GM12878 (cell line): ENCODE measurements around the gene PANK1. TPM values are rescaled to one million over a fixed set of nuclear protein-coding genes. Genes with fewer than 3 reads are reported as not detected.

Source experiments
- ATAC-seq: fragments of 200-7000 bp; cut with Tn5 transposase; 3 replicates; pipeline ENCODE4 v1.9.1; 2020; ENCODE audit warnings: mild to moderate bottlenecking, moderate library complexity
- BruUV-seq: library from RNA; stranded (reverse); fragments of 400-500 nt; replicated peaks from 2 replicates; lab custom pipeline; 2021; lab: Mats Ljungman, UMichigan
- CTCF ChIA-PET: fragments of 300-600 bp; sonication (Branson Sonifier 250); formaldehyde crosslinking; extraction: SDS; loops from one replicate; lab custom pipeline; 2021; ENCODE audit warnings: inconsistent platforms; lab: Yijun Ruan, JAX
- POLR2A ChIA-PET: fragments of 350-600 bp; formaldehyde crosslinking; extraction: SDS; loops from one replicate; lab custom pipeline; 2021; ENCODE audit warnings: inconsistent platforms; lab: Charles Lee
- RAD21 ChIA-PET: fragments of 300-600 bp; sonication (Branson Sonifier 250); formaldehyde crosslinking; loops from one replicate; lab custom pipeline; 2023; ENCODE audit warnings: antibody characterized with exemption; ENCODE audit not compliant: unreplicated experiment; lab: Charles Lee
- SMC1A ChIA-PET: fragments of 300-600 bp; sonication (Branson Sonifier 250); formaldehyde crosslinking; loops from one replicate; lab custom pipeline; 2023; ENCODE audit not compliant: unreplicated experiment, uncharacterized antibody; lab: Charles Lee
- DNase-seq: peaks from one replicate; pipeline ENCODE4 v3.0.0-alpha.2; 2011; ENCODE audit warnings: low read depth, low spot score
- FAIRE-seq: peaks from 3 replicates; lab custom pipeline; 2011; peaks lifted over from hg19 to GRCh38; lab: Jason Lieb, UNC
- H2AFZ ChIP-seq: 2 replicates; pipeline ENCODE4 v1.6.0; 2011; ENCODE audit warnings: low read depth, low read length, control low read depth; ENCODE audit not compliant: control insufficient read depth
- H3K27ac ChIP-seq: 2 replicates; pipeline ENCODE4 v1.5.1; 2011; ENCODE audit warnings: control low read depth; ENCODE audit not compliant: control insufficient read depth, insufficient read depth
- H3K27me3 ChIP-seq, 2 experiments: replicated peaks in 1 of 2; 2 replicates each; pipeline versions ENCODE4 v1.6.0 to v1.6.1; 2011; ENCODE audit warnings: low read length in 1 of 2; ENCODE audit not compliant: control insufficient read depth in 2 of 2, insufficient read depth in 2 of 2
- H3K36me3 ChIP-seq, 2 experiments: 2 replicates each; pipeline ENCODE4 v1.5.1; 2011; ENCODE audit warnings: low read length in 1 of 2; ENCODE audit not compliant: control insufficient read depth in 2 of 2, insufficient read depth in 2 of 2
- H3K4me1 ChIP-seq: 2 replicates; pipeline ENCODE4 v1.6.1; 2011; ENCODE audit warnings: mild to moderate bottlenecking, low read length, moderate library complexity, mixed read lengths; ENCODE audit not compliant: control insufficient read depth, insufficient read depth
- H3K4me2 ChIP-seq: 2 replicates; pipeline ENCODE4 v1.6.0; 2011; ENCODE audit warnings: control low read depth; ENCODE audit not compliant: control insufficient read depth, insufficient read depth
- H3K4me3 ChIP-seq: fragments of 200-600 bp; sonication (generic); 2 replicates; pipeline ENCODE4 v1.5.1; 2016
- H3K79me2 ChIP-seq: 2 replicates; pipeline ENCODE4 v1.6.0; 2011; ENCODE audit warnings: low read length; ENCODE audit not compliant: control insufficient read depth, insufficient read depth
- H3K9ac ChIP-seq: 2 replicates; pipeline ENCODE4 v1.8.0; 2011; ENCODE audit warnings: low read length, control low read depth, mixed read lengths; ENCODE audit not compliant: control insufficient read depth, insufficient read depth
- H3K9me3 ChIP-seq: replicated peaks from 3 replicates; pipeline ENCODE4 v1.5.1; 2011; ENCODE audit warnings: mild to moderate bottlenecking, low read length; ENCODE audit not compliant: control insufficient read depth, insufficient read depth
- H4K20me1 ChIP-seq: 2 replicates; pipeline ENCODE4 v1.6.0; 2011; ENCODE audit not compliant: control insufficient read depth, insufficient read depth
- CBX3 ChIP-seq: fragments of 200-600 bp; sonication (generic); IDR thresholded peaks from 2 replicates; pipeline ENCODE4 v1.6.1; 2016; ENCODE audit warnings: low read depth, borderline replicate concordance
- MLLT1 ChIP-seq: fragments of 450-650 bp; IDR thresholded peaks from 2 replicates; pipeline ENCODE4 v1.6.1; 2016; ENCODE audit warnings: mild to moderate bottlenecking
- ZNF207 ChIP-seq: fragments of 450-650 bp; IDR thresholded peaks from 2 replicates; pipeline ENCODE4 v1.6.1; 2014; ENCODE audit warnings: antibody characterized with exemption, mild to moderate bottlenecking, borderline replicate concordance
- WGBS: methylation state at CpG from one replicate; pipeline ENCODE4 v1.1.6; 2016; ENCODE audit warnings: low lambda C conversion rate; ENCODE audit not compliant: insufficient replicate concordance, insufficient coverage; ENCODE audit errors: missing lambda C conversion rate; 5-methylcytosine and 5-hydroxymethylcytosine counted together
- in situ Hi-C: fragments of 300-500 bp; cut with MboI; formaldehyde crosslinking; loops from 9 replicates; pipeline ENCODE4 v1.14.3; 2018; ENCODE audit warnings: mixed read lengths
- intact Hi-C: fragments of 100-400 bp; cut with micrococcal nuclease; formaldehyde crosslinking; loops from one replicate; pipeline ENCODE4 v1.14.2; 2022; ENCODE audit not compliant: unreplicated experiment
- polyA plus RNA-seq, 11 experiments: library from polyadenylated mRNA; depleted of rRNA in 4 of 11; unstranded in 6 of 11; stranded (reverse) in 5 of 11; fragments of >200 nt; fragmentation: Nextera tagmentation in 4 of 11; fragmentation: Illumina TruSeq in 1 of 11; extraction: Ambion mirVana in 4 of 11; extraction: Trizol in 1 of 11; gene quantifications; 1 replicate in 1 of 11; 2 replicates in 10 of 11; pipeline versions ENCODE4 v1.2.1 to v1.2.3, GENCODE V29; 2011 to 2016; ENCODE audit warnings: inconsistent platforms in 2 of 11, missing spikeins in 2 of 11, low read depth in 1 of 11
- total RNA-seq, 4 experiments: library from RNA; depleted of rRNA in 3 of 4; stranded (reverse); fragments of >200 nt in 3 of 4; fragmentation: Illumina TruSeq in 1 of 4; extraction: Trizol in 1 of 4; gene quantifications; 2 replicates each; pipeline versions ENCODE4 v1.2.1 to v1.2.3, GENCODE V29; 2013 to 2021
- TF ChIP-seq, protein P1 (sequence below): IDR thresholded peaks from 2 replicates; pipeline ENCODE4 v1.6.1; 2012; ENCODE audit warnings: low read depth, low read length, improper control_type of control experiment

PANK1 gene
- total and polyA plus RNA-seq, 10 of the 15 experiments (the other 5 are each of a cell fraction or from before 2014, with no cell fraction given) = 1.9 to 10.6 (median 5.8) TPM

DNA sequence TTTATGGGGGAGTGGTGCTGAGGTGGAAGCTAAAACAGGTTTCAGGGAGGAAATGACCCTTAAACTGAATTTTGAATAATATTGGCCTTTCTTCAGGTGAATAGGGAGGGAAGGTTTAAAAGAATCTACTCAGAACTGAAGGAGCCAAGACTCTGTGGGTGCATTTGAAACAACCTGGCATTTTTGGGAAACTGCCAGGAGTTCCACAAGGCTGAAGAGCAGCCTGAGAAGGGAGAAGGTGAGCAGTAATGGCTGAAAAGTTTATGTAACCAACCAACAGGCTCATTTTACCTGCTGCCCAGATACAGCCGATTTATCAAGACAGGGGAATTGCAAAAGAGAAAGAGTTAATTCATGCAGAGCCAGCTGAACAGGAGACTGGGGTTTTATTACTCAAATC lies 4.0 kb upstream of the PANK1 start:
- H3K4me3 ChIP-seq = no peak overlapping the region
- ChIA-PET POLR2A (no interaction called here), RAD21 (interaction anchor here (1.5 kb wide), 1 partner anchor 52 kb away, joined by 3 read pairs; no protein-coding TSS in a partner anchor), SMC1A (interaction anchor here (1.5 kb wide), 1 partner anchor 52 kb away, joined by 4 read pairs; the partner anchor contains the start of gene KIF20B), CTCF (no interaction called here)
- 100% methylated on average over 1 of the region's 1 CpG for WGBS
- H3K9ac ChIP-seq = no peak overlapping the region
- DNase-seq (no peak), FAIRE-seq (no peak), ATAC-seq (no peak)
- no peak overlapping the region for H3K27ac ChIP-seq
- no peaks in the 10 kb centered on the region for H3K9me3 ChIP-seq
- TF ChIP-seq MLLT1 = no peak
- TF ChIP-seq, protein P1, sequence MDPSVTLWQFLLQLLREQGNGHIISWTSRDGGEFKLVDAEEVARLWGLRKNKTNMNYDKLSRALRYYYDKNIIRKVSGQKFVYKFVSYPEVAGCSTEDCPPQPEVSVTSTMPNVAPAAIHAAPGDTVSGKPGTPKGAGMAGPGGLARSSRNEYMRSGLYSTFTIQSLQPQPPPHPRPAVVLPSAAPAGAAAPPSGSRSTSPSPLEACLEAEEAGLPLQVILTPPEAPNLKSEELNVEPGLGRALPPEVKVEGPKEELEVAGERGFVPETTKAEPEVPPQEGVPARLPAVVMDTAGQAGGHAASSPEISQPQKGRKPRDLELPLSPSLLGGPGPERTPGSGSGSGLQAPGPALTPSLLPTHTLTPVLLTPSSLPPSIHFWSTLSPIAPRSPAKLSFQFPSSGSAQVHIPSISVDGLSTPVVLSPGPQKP = no peak
- no peak for TF ChIP-seq ZNF207
- TF ChIP-seq CBX3 = no peak
- intact Hi-C loops = no loop called here
- peaks cover 2% of the 10 kb centered on the region; the same call in 1 of the 2 replicates for H3K79me2 ChIP-seq
- H4K20me1 ChIP-seq = no peaks in the 10 kb centered on the region
- H2AFZ ChIP-seq = no peak overlapping the region
- no TSS peak for BruUV-seq
- peaks cover 29% of the 10 kb centered on the region for H3K4me1 ChIP-seq
- in situ Hi-C loops = no loop called here
- no peaks in the 10 kb centered on the region for H3K27me3 ChIP-seq
- H3K4me2 ChIP-seq = no peak overlapping the region
- no peaks in the 10 kb centered on the region for H3K36me3 ChIP-seq
